ENCODE data around the gene AP2S1. TPM values are rescaled to one million over a fixed set of nuclear protein-coding genes. Genes with fewer than 3 reads are reported as not detected.
"Not testable (repeated sequence)": the region's sequence is repeated elsewhere in the genome, so short reads cannot be mapped to it uniquely, and the experiment has no call there.

The AP2S1 gene
- total and polyA plus RNA-seq, 4 experiments from 2014 or later, result 40.7 to 67.6 (median 52.3) TPM

GRCh38 chr19:46834121-46834520 lies 16.5 kb downstream of the AP2S1 start:
- no peaks in the 10 kb centered on the region for H3K4me1 ChIP-seq (ENCODE audit: insufficient read depth, low read length)
- Mint-ChIP-seq H3K9me3 (no peaks in the 10 kb centered on the region), H3K27me3 (no peaks in the 10 kb centered on the region), H3K4me3 (no peak overlapping the region), H3K27ac (no peak overlapping the region), H3K36me3 (peaks cover 3 to 18% of the 10 kb centered on the region in 2 donors), H3K4me1 (peaks cover 0 to 1% (median under 1%) of the 10 kb centered on the region in 4 donors)
- no peak overlapping the region for H3K4me3 ChIP-seq (ENCODE audit: low read length in 2 of 2)
- DNase-seq, result no peak
- H3K27me3 ChIP-seq (ENCODE audit: insufficient read depth, low read length), result no peaks in the 10 kb centered on the region
- ChIA-PET CTCF (ENCODE audit: partially characterized antibody) (interaction anchor here (1.0 to 1.4 kb wide), 4 partner anchors 12 to 179 kb away, joined by 3 to 7 read pairs (median 4); no protein-coding TSS in a partner anchor), POLR2A (ENCODE audit: partially characterized antibody) (no interaction called here)
- no peaks in the 10 kb centered on the region for H3K9me3 ChIP-seq (ENCODE audit: control insufficient read depth in 1 of 2, low read length in 2 of 2)
- peaks cover 6% of the 10 kb centered on the region for H3K36me3 ChIP-seq (ENCODE audit: insufficient read depth, low read length)
- no peak overlapping the region for H3K27ac ChIP-seq (ENCODE audit: low read depth, low read length)
- intact Hi-C loops (cut with micrococcal nuclease), result no loop called here

GRCh38 chr19:46830864-46831263 lies 19.8 kb downstream of the AP2S1 start:
- Histone ChIP-seq H3K36me3 (ENCODE audit: insufficient read depth, low read length) (no peaks in the 10 kb centered on the region), H3K9me3 (ENCODE audit: control insufficient read depth in 1 of 2, low read length in 2 of 2) (no peaks in the 10 kb centered on the region), H3K4me3 (ENCODE audit: low read length in 2 of 2) (no peak overlapping the region), H3K27me3 (ENCODE audit: insufficient read depth, low read length) (no peaks in the 10 kb centered on the region), H3K27ac (ENCODE audit: low read depth, low read length) (no peak overlapping the region), H3K4me1 (ENCODE audit: insufficient read depth, low read length) (no peaks in the 10 kb centered on the region)
- Mint-ChIP-seq H3K36me3 (peaks cover 0 to 3% of the 10 kb centered on the region in 2 donors), H3K9me3 (no peaks in the 10 kb centered on the region), H3K4me1 (peaks cover 0 to 2% (median under 1%) of the 10 kb centered on the region in 4 donors), H3K27ac (no peak overlapping the region), H3K27me3 (no peaks in the 10 kb centered on the region), H3K4me3 (no peak overlapping the region)
- no peak for DNase-seq
- CTCF ChIA-PET (ENCODE audit: partially characterized antibody), result interaction anchor here (0.8 to 3.9 kb wide), 4 partner anchors 9 to 77 kb away, joined by 3 to 21 read pairs (median 12); no protein-coding TSS in a partner anchor
- POLR2A ChIA-PET (ENCODE audit: partially characterized antibody), result no interaction called here
- intact Hi-C loops (cut with micrococcal nuclease), result no loop called here

GRCh38 chr19:46828484-46828883 lies 22.2 kb downstream of the AP2S1 start:
- peak in 1 of 5 donors; percentile 56 for DNase-seq
- Histone ChIP-seq H3K4me3 (ENCODE audit: low read length in 2 of 2) (no peak overlapping the region), H3K27me3 (ENCODE audit: insufficient read depth, low read length) (no peaks in the 10 kb centered on the region), H3K9me3 (ENCODE audit: control insufficient read depth in 1 of 2, low read length in 2 of 2) (no peaks in the 10 kb centered on the region), H3K4me1 (ENCODE audit: insufficient read depth, low read length) (no peaks in the 10 kb centered on the region), H3K27ac (ENCODE audit: low read depth, low read length) (no peak overlapping the region), H3K36me3 (ENCODE audit: insufficient read depth, low read length) (no peaks in the 10 kb centered on the region)
- no peaks in the 10 kb centered on the region for H3K36me3 Mint-ChIP-seq
- H3K9me3 Mint-ChIP-seq, result no peaks in the 10 kb centered on the region
- H3K27me3 Mint-ChIP-seq, result no peaks in the 10 kb centered on the region
- CTCF ChIA-PET (ENCODE audit: partially characterized antibody), result interaction anchor here (1.0 to 3.6 kb wide), 2 partner anchors 71 to 185 kb away, joined by 3 to 14 read pairs; no protein-coding TSS in a partner anchor
- H3K4me1 Mint-ChIP-seq, result peaks cover 0 to 8% (median 3%) of the 10 kb centered on the region in 4 donors
- no peak overlapping the region for H3K27ac Mint-ChIP-seq
- no peak overlapping the region for H3K4me3 Mint-ChIP-seq
- POLR2A ChIA-PET (ENCODE audit: partially characterized antibody), result no interaction called here
- intact Hi-C loops (cut with micrococcal nuclease), result no loop called here

- Mint-ChIP-seq H3K9me3 (no peaks in the 10 kb centered on the region), H3K27me3 (no peaks in the 10 kb centered on the region), H3K36me3 (no peaks in the 10 kb centered on the region), H3K4me3 (no peak overlapping the region), H3K4me1 (peaks cover 10 to 25% (median 19%) of the 10 kb centered on the region in 4 donors), H3K27ac (peak overlapping the region in 1 of 7 donors; percentile 43)
- H3K27me3 ChIP-seq (ENCODE audit: insufficient read depth, low read length), result no peaks in the 10 kb centered on the region
- peaks cover 16% of the 10 kb centered on the region for H3K4me1 ChIP-seq (ENCODE audit: insufficient read depth, low read length)
- ChIA-PET POLR2A (ENCODE audit: partially characterized antibody) (no interaction called here), CTCF (ENCODE audit: partially characterized antibody) (interaction anchor here (1.9 kb wide), 1 partner anchor 15 kb away, joined by 7 read pairs; no protein-coding TSS in a partner anchor)
- no peak overlapping the region for H3K4me3 ChIP-seq (ENCODE audit: low read length in 2 of 2)
- H3K27ac ChIP-seq (ENCODE audit: low read depth, low read length), result no peak overlapping the region
- DNase-seq, result no peak
- H3K9me3 ChIP-seq (ENCODE audit: control insufficient read depth in 1 of 2, low read length in 2 of 2), result no peaks in the 10 kb centered on the region
- H3K36me3 ChIP-seq (ENCODE audit: insufficient read depth, low read length), result no peaks in the 10 kb centered on the region
- intact Hi-C loops (cut with micrococcal nuclease), result no loop called here
These were observed 25.0 kb downstream of the AP2S1 start for GRCh38 chr19:46825731-46826055.

- DNase-seq, result peak in 3 of 5 donors; percentile 22 to 29 (median 26)
- no peaks in the 10 kb centered on the region for H3K27me3 Mint-ChIP-seq
- no peak overlapping the region for H3K4me3 Mint-ChIP-seq
- Histone ChIP-seq H3K36me3 (ENCODE audit: insufficient read depth, low read length) (no peaks in the 10 kb centered on the region), H3K27ac (ENCODE audit: low read depth, low read length) (no peak overlapping the region), H3K4me1 (ENCODE audit: insufficient read depth, low read length) (peaks cover 22% of the 10 kb centered on the region), H3K27me3 (ENCODE audit: insufficient read depth, low read length) (no peaks in the 10 kb centered on the region), H3K4me3 (ENCODE audit: low read length in 2 of 2) (no peak overlapping the region), H3K9me3 (ENCODE audit: control insufficient read depth in 1 of 2, low read length in 2 of 2) (no peaks in the 10 kb centered on the region)
- H3K27ac Mint-ChIP-seq, result peak overlapping the region in 5 of 7 donors; percentile 25 to 75 (median 43)
- H3K4me1 Mint-ChIP-seq, result peaks cover 14 to 31% (median 23%) of the 10 kb centered on the region in 4 donors
- no peaks in the 10 kb centered on the region for H3K9me3 Mint-ChIP-seq
- POLR2A ChIA-PET (ENCODE audit: partially characterized antibody), result no interaction called here
- no peaks in the 10 kb centered on the region for H3K36me3 Mint-ChIP-seq
- intact Hi-C loops (cut with micrococcal nuclease), result no loop called here
- CTCF ChIA-PET (ENCODE audit: partially characterized antibody), result interaction anchor here (1.0 to 1.9 kb wide), 4 partner anchors 16 to 74 kb away, joined by 3 to 7 read pairs (median 5); no protein-coding TSS in a partner anchor
These were observed 25.5 kb downstream of the AP2S1 start for GRCh38 chr19:46824890-46825730.

GRCh38 chr19:46823049-46823448 lies 27.6 kb downstream of the AP2S1 start:
- Mint-ChIP-seq H3K27me3 (no peaks in the 10 kb centered on the region), H3K9me3 (no peaks in the 10 kb centered on the region), H3K4me3 (peak overlapping the region in 1 of 8 donors; percentile 7), H3K4me1 (peaks cover 15 to 43% (median 30%) of the 10 kb centered on the region in 4 donors), H3K36me3 (no peaks in the 10 kb centered on the region), H3K27ac (peak overlapping the region in 1 of 7 donors; percentile 55)
- Histone ChIP-seq H3K9me3 (ENCODE audit: control insufficient read depth in 1 of 2, low read length in 2 of 2) (no peaks in the 10 kb centered on the region), H3K27me3 (ENCODE audit: insufficient read depth, low read length) (no peaks in the 10 kb centered on the region), H3K27ac (ENCODE audit: low read depth, low read length) (no peak overlapping the region), H3K4me1 (ENCODE audit: insufficient read depth, low read length) (peaks cover 29% of the 10 kb centered on the region), H3K4me3 (ENCODE audit: low read length in 2 of 2) (no peak overlapping the region), H3K36me3 (ENCODE audit: insufficient read depth, low read length) (no peaks in the 10 kb centered on the region)
- ChIA-PET POLR2A (ENCODE audit: partially characterized antibody) (no interaction called here), CTCF (ENCODE audit: partially characterized antibody) (interaction anchor here (0.7 to 3.7 kb wide), 9 partner anchors 12 to 657 kb away, joined by 3 to 22 read pairs (median 4); no protein-coding TSS in a partner anchor)
- intact Hi-C loops (cut with micrococcal nuclease), result no loop called here
- DNase-seq, result no peak

GRCh38 chr19:46822410-46822787 lies 28.2 kb downstream of the AP2S1 start:
- not testable (repeated sequence) for H3K9me3 Mint-ChIP-seq

More at GRCh38 chr19:46822410-46822787, 28.2 kb downstream of the AP2S1 start:
- H3K27me3 Mint-ChIP-seq; DNase-seq; H3K4me3 ChIP-seq (ENCODE audit: low read length in 2 of 2); H3K36me3 Mint-ChIP-seq; H3K36me3 ChIP-seq (ENCODE audit: insufficient read depth, low read length); intact Hi-C loops (cut with micrococcal nuclease); H3K27me3 ChIP-seq (ENCODE audit: insufficient read depth, low read length); H3K9me3 ChIP-seq (ENCODE audit: control insufficient read depth in 1 of 2, low read length in 2 of 2): not testable (repeated sequence)
- ChIA-PET CTCF (ENCODE audit: partially characterized antibody) (interaction anchor here (0.9 to 3.8 kb wide), 10 partner anchors 9 to 169 kb away, joined by 3 to 28 read pairs (median 6); no protein-coding TSS in a partner anchor), POLR2A (ENCODE audit: partially characterized antibody) (interaction anchor here (1.0 to 4.7 kb wide), 2 partner anchors 36 to 68 kb away, joined by 3 to 50 read pairs; partner anchors contain the start of gene SLC1A5)
- peaks cover 15 to 43% (median 30%) of the 10 kb centered on the region in 4 donors for H3K4me1 Mint-ChIP-seq
- peak overlapping the region in 1 of 8 donors; percentile 20 for H3K4me3 Mint-ChIP-seq
- peak overlapping the region in 6 of 7 donors; percentile 60 to 82 (median 77) for H3K27ac Mint-ChIP-seq
- H3K4me1 ChIP-seq (ENCODE audit: insufficient read depth, low read length), result peaks cover 29% of the 10 kb centered on the region
- H3K27ac ChIP-seq (ENCODE audit: low read depth, low read length), result peak overlapping the region; percentile 34
